ENCODE measurements around the gene TSPAN10. TPM values are rescaled to one million over a fixed set of nuclear protein-coding genes. Genes with fewer than 3 reads are reported as not detected.

The TSPAN10 gene
- total and polyA plus RNA-seq, 2 of the 8 experiments (the other 6 are each of a cell fraction or from before 2014, with no cell fraction given) = 0.99 to 1.1 TPM

DNA sequence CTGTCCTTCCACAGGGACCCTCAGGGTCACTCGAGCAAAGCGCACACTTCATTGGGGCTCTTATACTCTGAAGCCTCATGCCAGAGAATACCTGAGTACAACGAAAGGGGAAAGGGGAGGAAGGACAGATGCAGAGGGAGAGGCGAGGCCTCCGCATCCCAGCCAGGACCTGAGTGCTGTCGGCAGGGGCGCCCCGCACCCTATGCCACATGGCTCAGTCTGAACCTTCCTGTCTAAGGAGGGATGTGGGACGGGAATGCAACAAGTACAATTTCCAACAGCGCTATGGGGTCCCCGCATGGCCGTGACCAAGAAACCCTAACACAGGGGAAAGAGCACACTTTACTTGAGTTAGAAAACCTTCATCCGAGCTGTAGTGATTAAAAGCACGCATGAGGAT, 45.0 kb upstream of the TSPAN10 start:
- no peak overlapping the region for H4K91ac ChIP-seq (replicated peaks; ENCODE audit: insufficient read length, low read length)
- DNase-seq (ENCODE audit: low read depth in 1 of 2, low spot score in 2 of 2) (no peak), FAIRE-seq (no peak)
- H2BK15ac ChIP-seq (ENCODE audit: low read length) = no peak overlapping the region
- H3K56ac ChIP-seq (replicated peaks; ENCODE audit: insufficient read length, low read depth, low read length) = no peak overlapping the region
- peaks cover 19 to 67% (median 38%) of the 10 kb centered on the region in 4 experiments for H3K36me3 ChIP-seq (ENCODE audit: control insufficient read depth in 2 of 4, insufficient read depth in 4 of 4, low read length in 3 of 4)
- H3K4me2 ChIP-seq (ENCODE audit: insufficient read depth in 1 of 2, low read depth in 2 of 2, low read length in 2 of 2) = no peak overlapping the region
- 91% methylated on average over 14 of the region's 14 CpGs; no CpG with 5 or more reads in 1 of the 2 experiments for WGBS, 2 experiments (ENCODE audit: extremely low coverage in 1 of 2, insufficient coverage in 1 of 2, insufficient read length in 1 of 2, insufficient replicate concordance in 2 of 2, low coverage in 1 of 2, low lambda C conversion rate in 2 of 2, missing lambda C conversion rate in 1 of 2)
- POLR2A ChIA-PET (ENCODE audit: partially characterized antibody) = interaction anchor here (1.5 kb wide), 1 partner anchor 15 kb away, joined by 4 read pairs; no protein-coding TSS in a partner anchor
- no peak overlapping the region for H2AFZ ChIP-seq (ENCODE audit: low read length)
- no peak overlapping the region for H3K14ac ChIP-seq (ENCODE audit: insufficient read length)
- H3K9ac ChIP-seq (replicated peaks in 1 of 4; ENCODE audit: extremely low read depth in 1 of 4, low read depth in 3 of 4, low read length in 3 of 4) = no peak overlapping the region
- CTCF ChIA-PET (ENCODE audit: partially characterized antibody) = no interaction called here
- no peaks in the 10 kb centered on the region for H3K4me1 ChIP-seq (replicated peaks in 1 of 4; ENCODE audit: control insufficient read depth in 3 of 4, insufficient read depth in 4 of 4, low read length in 3 of 4)
- peaks cover 2% of the 10 kb centered on the region in 2 experiments for H4K20me1 ChIP-seq (replicated peaks in 1 of 2; ENCODE audit: control insufficient read depth in 1 of 2, insufficient read depth in 2 of 2, low read length in 2 of 2)
- no peak overlapping the region for H3K27ac ChIP-seq (ENCODE audit: low read depth, low read length)
- H3K27me3 ChIP-seq (replicated peaks in 1 of 4; ENCODE audit: control insufficient read depth in 3 of 4, extremely low read depth in 1 of 4, insufficient read depth in 3 of 4, low read length in 3 of 4) = no peaks in the 10 kb centered on the region
- H3K79me2 ChIP-seq (ENCODE audit: control insufficient read depth in 1 of 2, insufficient read depth in 2 of 2, low read length in 2 of 2) = no peaks in the 10 kb centered on the region
- TF ChIP-seq BRCA1 (IDR thresholded peaks at IDR 0.05; ENCODE audit: low read depth, low read length) (no peak), CREB1 (IDR thresholded peaks at IDR 0.05) (no peak), CBX8 (IDR thresholded peaks at IDR 0.05; ENCODE audit: borderline replicate concordance, low read depth, low read length) (no peak), JUND (IDR thresholded peaks at IDR 0.05; ENCODE audit: low read length) (no peak), TCF12 (IDR thresholded peaks at IDR 0.05; ENCODE audit: low read depth, low read length) (no peak), BCL11A (IDR thresholded peaks at IDR 0.05; ENCODE audit: low read depth in 2 of 2, low read length in 2 of 2) (no peak), TAF7 (optimal IDR thresholded peaks at IDR 0.05; ENCODE audit: borderline replicate concordance, low read depth, low read length) (no peak), HDAC6 (IDR thresholded peaks at IDR 0.05; ENCODE audit: low read depth, low read length) (no peak), CEBPB (IDR thresholded peaks at IDR 0.05; ENCODE audit: low read depth, low read length) (no peak)
- TF ChIP-seq, protein P1, sequence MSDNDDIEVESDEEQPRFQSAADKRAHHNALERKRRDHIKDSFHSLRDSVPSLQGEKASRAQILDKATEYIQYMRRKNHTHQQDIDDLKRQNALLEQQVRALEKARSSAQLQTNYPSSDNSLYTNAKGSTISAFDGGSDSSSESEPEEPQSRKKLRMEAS (IDR thresholded peaks at IDR 0.05) = no peak
- no peak overlapping the region for H2BK5ac ChIP-seq (ENCODE audit: low read depth, low read length)
- no peak overlapping the region for H2BK12ac ChIP-seq (ENCODE audit: low read depth, low read length)
- H3K9me3 ChIP-seq (ENCODE audit: insufficient read depth in 2 of 2, low read depth in 1 of 2, low read length in 1 of 2) = no peaks in the 10 kb centered on the region
- no peak overlapping the region for H3K4me3 ChIP-seq (ENCODE audit: extremely low read depth in 1 of 4, insufficient read depth in 2 of 4, low read depth in 3 of 4, low read length in 4 of 4)
- no peak overlapping the region for H4K5ac ChIP-seq (ENCODE audit: insufficient read length, low read depth, low read length)
- H2BK20ac ChIP-seq (ENCODE audit: low read length) = no peak overlapping the region
- H3K23me2 ChIP-seq (ENCODE audit: low read depth, low read length) = no peaks in the 10 kb centered on the region
- no peak overlapping the region for H3K4ac ChIP-seq (replicated peaks; ENCODE audit: insufficient read length, low read depth, low read length)
- H3K23ac ChIP-seq (ENCODE audit: insufficient read length) = no peak overlapping the region
- no peak overlapping the region for H4K8ac ChIP-seq (ENCODE audit: extremely low read depth, insufficient read depth, low read length)
- no peak overlapping the region for H2AK5ac ChIP-seq (ENCODE audit: low read depth, low read length)
- H2BK120ac ChIP-seq (replicated peaks; ENCODE audit: low read depth, low read length) = no peak overlapping the region
- no peaks in the 10 kb centered on the region for H3K79me1 ChIP-seq (ENCODE audit: low read depth, low read length)
- no peak overlapping the region for H3K18ac ChIP-seq (ENCODE audit: extremely low read depth, low read length)

Measured in H1 (cell line).